ENCODE data around the gene MAMDC2. TPM values are rescaled to one million over a fixed set of nuclear protein-coding genes. Genes with fewer than 3 reads are reported as not detected.
"Not testable (repeated sequence)": the region's sequence is repeated elsewhere in the genome, so short reads cannot be mapped to it uniquely, and the experiment has no call there.

Gene MAMDC2
- total RNA-seq, 1 donor: 0.45 TPM

DNA sequence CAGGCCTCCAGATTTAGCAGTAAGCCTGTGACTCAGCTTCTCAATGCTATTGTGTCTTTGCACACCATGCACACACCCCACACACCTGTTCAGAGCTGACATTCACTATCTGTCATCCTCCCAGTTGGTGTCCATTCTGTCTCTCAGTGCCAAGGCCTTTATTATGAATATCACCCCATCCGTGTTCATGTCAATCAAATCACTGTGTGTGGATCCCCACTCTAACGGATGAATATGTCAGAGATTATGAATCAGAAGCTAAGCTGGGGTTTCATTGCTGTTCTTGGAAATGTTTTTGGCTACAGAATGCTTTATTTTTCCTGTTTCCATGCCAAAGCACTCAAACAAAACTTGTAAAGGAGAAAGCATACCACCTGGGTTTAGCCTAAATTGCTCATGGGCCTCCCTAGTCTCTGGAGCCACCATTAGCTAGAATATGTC, 9.4 kb upstream of the MAMDC2 start:
- no peak overlapping the region for H3K4me3 ChIP-seq (ENCODE audit: low read depth, low read length)
- DNase-seq (ENCODE audit: low read depth): peak; percentile 39
- TF ChIP-seq, protein P1, sequence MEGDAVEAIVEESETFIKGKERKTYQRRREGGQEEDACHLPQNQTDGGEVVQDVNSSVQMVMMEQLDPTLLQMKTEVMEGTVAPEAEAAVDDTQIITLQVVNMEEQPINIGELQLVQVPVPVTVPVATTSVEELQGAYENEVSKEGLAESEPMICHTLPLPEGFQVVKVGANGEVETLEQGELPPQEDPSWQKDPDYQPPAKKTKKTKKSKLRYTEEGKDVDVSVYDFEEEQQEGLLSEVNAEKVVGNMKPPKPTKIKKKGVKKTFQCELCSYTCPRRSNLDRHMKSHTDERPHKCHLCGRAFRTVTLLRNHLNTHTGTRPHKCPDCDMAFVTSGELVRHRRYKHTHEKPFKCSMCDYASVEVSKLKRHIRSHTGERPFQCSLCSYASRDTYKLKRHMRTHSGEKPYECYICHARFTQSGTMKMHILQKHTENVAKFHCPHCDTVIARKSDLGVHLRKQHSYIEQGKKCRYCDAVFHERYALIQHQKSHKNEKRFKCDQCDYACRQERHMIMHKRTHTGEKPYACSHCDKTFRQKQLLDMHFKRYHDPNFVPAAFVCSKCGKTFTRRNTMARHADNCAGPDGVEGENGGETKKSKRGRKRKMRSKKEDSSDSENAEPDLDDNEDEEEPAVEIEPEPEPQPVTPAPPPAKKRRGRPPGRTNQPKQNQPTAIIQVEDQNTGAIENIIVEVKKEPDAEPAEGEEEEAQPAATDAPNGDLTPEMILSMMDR (IDR thresholded peaks at IDR 0.05; ENCODE audit: insufficient read depth, low read length): no peak

DNA sequence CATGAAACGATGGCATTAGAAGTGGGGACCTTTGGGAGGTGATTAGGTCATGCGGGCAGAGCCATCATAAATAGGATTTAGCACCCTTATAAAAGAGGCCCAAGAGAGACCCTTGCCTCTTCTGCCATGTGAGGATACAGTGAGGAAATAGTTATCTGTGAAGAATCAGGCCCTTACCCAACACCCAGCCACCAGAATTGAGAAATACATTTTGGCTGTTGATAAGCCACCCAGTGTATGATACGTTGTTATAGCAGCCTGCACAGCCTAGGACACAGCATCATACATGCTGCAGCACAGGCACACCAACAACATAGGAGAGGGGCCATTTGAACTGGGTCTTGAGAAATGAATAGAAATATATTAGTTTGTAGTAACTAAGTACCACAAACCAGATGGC, 8.0 kb upstream of the MAMDC2 start:
- H3K4me3 ChIP-seq (ENCODE audit: low read depth, low read length): no peak overlapping the region
- TF ChIP-seq, protein P1 (IDR thresholded peaks at IDR 0.05; ENCODE audit: insufficient read depth, low read length): no peak
- DNase-seq (ENCODE audit: low read depth): no peak

- H3K4me3 ChIP-seq (ENCODE audit: low read depth, low read length): no peak overlapping the region
- TF ChIP-seq, protein P1 (IDR thresholded peaks at IDR 0.05; ENCODE audit: insufficient read depth, low read length): no peak
- peak; percentile 22 for DNase-seq (ENCODE audit: low read depth)
These were observed 7.0 kb upstream of the MAMDC2 start for GRCh38 chr9:70036641-70037040.

DNA sequence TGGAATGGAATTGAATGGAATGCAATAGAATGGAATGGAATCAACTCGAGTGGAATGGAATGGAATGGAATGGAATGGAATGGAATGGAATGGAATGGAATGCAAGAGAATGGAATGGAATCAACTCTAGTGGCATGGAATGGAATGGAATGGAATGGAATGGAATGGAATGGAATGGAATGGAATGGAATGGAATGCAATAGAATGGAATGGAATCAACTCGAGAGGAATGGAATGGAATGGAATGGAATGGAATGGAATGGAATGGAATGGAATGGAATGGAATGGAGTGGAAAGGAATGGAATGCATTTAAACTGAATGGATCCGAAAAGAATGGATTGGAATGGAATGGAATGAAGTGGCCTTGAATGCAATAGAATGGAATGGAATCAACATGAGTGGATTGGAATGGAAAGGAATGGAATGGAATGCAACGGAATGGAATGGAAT, 5.5 kb upstream of the MAMDC2 start:
- not testable (repeated sequence) for DNase-seq (ENCODE audit: low read depth); H3K4me3 ChIP-seq (ENCODE audit: low read depth, low read length)

GRCh38 chr9:70040376-70040903, 3.2 kb upstream of the MAMDC2 start:
- DNase-seq (ENCODE audit: low read depth): no peak
- no peak overlapping the region for H3K4me3 ChIP-seq (ENCODE audit: low read depth, low read length)
- TF ChIP-seq, protein P1 (IDR thresholded peaks at IDR 0.05; ENCODE audit: insufficient read depth, low read length): no peak

GRCh38 chr9:70042461-70043215, 1.0 kb upstream of the MAMDC2 start:
- TF ChIP-seq, protein P1 (IDR thresholded peaks at IDR 0.05; ENCODE audit: insufficient read depth, low read length): no peak
- H3K4me3 ChIP-seq (ENCODE audit: low read depth, low read length): no peak overlapping the region
- DNase-seq (ENCODE audit: low read depth): no peak

DNA sequence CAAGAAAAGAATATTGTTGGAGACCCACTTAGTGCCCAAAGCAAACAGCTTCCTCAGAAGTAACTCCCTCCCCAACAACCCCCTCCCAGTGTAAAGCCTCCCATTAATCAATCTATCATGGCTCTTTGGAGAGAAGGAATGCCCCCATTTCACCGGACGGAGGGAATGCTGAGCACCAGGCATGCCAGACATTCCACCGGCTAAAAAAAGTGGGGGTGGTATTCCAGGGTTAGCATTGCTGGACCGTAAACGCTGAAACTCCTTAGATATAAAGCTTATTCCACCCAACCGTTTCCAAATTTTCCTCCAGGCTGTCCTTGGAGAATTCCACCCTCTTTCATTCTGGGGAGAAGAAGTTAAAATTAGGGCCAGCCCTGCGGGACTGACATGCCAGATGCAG, 363 bp upstream of the MAMDC2 start:
- TF ChIP-seq, protein P1 (IDR thresholded peaks at IDR 0.05; ENCODE audit: insufficient read depth, low read length): no peak
- no peak for DNase-seq (ENCODE audit: low read depth)
- H3K4me3 ChIP-seq (ENCODE audit: low read depth, low read length): no peak overlapping the region

All from fibroblast of the aortic adventitia (primary cell).